ENCODE results near the gene CACNA2D3. TPM values are rescaled to one million over a fixed set of nuclear protein-coding genes. Genes with fewer than 3 reads are reported as not detected.

CACNA2D3 gene
- total and polyA plus RNA-seq, 7 experiments from 2014 or later = 0.27 to 4.1 TPM; not detected in 5

GRCh38 chr3:54720604-54721003 is 598.3 kb downstream of the CACNA2D3 start:
- POLR2A ChIA-PET = interaction anchor here (0.6 kb wide), 1 partner anchor 67 kb away, joined by 3 read pairs; no protein-coding TSS in a partner anchor
- ATAC-seq = no peak
- CTCF ChIA-PET = no interaction called here

DNA sequence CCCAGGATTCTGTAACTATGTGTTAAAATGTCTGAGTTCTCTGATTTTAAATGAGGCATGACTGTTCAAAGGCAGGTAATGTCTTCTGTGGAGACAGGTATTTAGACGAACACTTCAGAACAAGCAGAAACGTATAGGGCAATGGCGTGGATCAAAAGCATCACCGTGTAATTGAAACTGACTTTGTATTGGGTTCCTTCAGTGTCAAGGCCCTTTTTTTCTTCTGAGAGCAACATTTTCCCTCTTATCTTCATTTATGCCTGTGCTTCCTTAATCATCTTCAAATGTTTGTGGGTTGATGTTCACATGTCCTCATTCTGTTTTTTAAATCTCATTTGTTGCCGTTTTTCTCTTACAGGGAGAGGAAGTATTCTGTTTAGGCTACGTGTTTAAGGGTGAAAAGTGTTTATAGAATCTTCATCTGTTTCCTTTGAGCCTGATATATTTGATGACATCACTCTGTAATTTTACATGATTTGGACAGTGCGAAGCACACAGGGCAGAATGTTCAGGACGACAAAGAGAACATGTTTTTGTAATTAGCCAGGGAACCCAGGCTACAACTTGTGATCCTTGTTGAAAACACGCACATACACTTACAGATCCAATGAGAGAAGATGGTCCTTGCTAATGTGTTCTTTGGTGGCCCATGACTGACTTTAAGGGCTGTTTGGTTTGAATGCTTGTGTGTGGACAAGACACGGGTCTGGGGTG is 609.5 kb downstream of the CACNA2D3 start:
- no peak for ATAC-seq
- H3K36me3 ChIP-seq (ENCODE audit: control insufficient read depth in 2 of 3, insufficient read depth in 3 of 3, low read length in 3 of 3) = no peaks in the 10 kb centered on the region

More at GRCh38 chr3:54720604-54721003, 598.3 kb downstream of the CACNA2D3 start:
- H3K27me3 Mint-ChIP-seq = peaks cover 0 to 5% (median 0%) of the 10 kb centered on the region in 5 donors
- intact Hi-C loops (cut with micrococcal nuclease) = no loop called here
- no peak for DNase-seq
- peaks cover 0 to 19% (median 7%) of the 10 kb centered on the region in 11 donors for H3K9me3 Mint-ChIP-seq
- H3K27ac Mint-ChIP-seq = no peak overlapping the region
- Histone ChIP-seq H3K27me3 (ENCODE audit: control insufficient read depth in 2 of 2, insufficient read depth in 2 of 2, low read length in 2 of 2) (no peaks in the 10 kb centered on the region), H3K4me3 (ENCODE audit: low read length) (no peak overlapping the region), H3K27ac (ENCODE audit: low read depth, low read length) (no peak overlapping the region), H3K9me3 (ENCODE audit: control insufficient read depth in 2 of 3, low read length in 3 of 3) (no peaks in the 10 kb centered on the region), H3K4me1 (ENCODE audit: control insufficient read depth in 2 of 2, insufficient read depth in 2 of 2, low read length in 2 of 2) (no peaks in the 10 kb centered on the region), H3K36me3 (ENCODE audit: control insufficient read depth in 2 of 3, insufficient read depth in 3 of 3, low read length in 3 of 3) (no peaks in the 10 kb centered on the region)
- H3K4me3 Mint-ChIP-seq = no peak overlapping the region
- no peaks in the 10 kb centered on the region for H3K4me1 Mint-ChIP-seq
- H3K36me3 Mint-ChIP-seq = no peaks in the 10 kb centered on the region

DNA sequence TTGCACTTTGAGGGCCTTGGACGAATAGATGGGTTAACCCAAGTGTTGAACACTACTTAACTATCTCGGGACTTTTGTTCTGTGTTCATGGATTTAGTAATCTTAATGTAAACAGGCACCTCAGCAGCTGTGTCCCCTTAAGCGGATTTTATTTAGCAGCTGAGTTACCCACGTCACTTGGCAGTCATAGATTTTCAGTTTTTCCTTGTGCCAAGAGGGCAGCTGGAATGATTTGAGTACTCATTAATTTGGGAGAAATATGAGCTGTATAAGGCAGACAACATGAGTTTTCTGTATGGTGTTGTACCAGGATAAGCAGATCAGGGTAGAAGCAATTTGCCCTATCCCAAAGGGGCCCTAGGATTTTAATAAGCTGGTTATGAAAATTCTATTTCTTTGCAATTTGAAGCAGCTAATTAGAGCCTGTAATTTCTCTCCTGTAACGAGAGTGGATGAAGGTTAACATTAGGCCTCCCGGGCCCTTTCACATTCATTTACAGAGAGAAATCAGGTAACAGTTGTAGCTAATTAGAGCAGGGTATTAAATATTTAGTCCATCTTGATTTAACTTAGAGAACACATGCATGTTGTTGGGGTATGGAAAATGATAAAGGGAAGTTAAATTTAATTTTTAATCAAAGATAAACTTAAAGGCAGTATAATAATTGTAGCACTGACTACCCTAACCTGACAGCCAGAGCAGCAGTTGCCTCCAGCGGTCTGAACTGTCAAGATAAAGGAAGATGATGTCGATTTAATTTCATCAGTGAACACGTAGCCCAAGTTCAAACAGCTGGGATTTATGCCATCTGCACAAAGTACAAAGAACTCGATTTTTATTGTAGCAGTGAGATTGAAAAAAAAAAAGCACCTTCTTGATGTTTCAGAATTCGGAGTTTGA is 611.0 kb downstream of the CACNA2D3 start:
- intact Hi-C loops (cut with micrococcal nuclease) = no loop called here
- Mint-ChIP-seq H3K27me3 (no peaks in the 10 kb centered on the region), H3K36me3 (no peaks in the 10 kb centered on the region), H3K27ac (no peak overlapping the region), H3K4me3 (no peak overlapping the region), H3K4me1 (no peaks in the 10 kb centered on the region), H3K9me3 (peaks cover 0 to 23% (median 5%) of the 10 kb centered on the region in 11 donors)
- H3K9me3 ChIP-seq (ENCODE audit: control insufficient read depth in 2 of 3, low read length in 3 of 3) = no peaks in the 10 kb centered on the region
- no peak overlapping the region for H3K27ac ChIP-seq (ENCODE audit: low read depth, low read length)
- ATAC-seq (no peak), DNase-seq (no peak)
- H3K36me3 ChIP-seq (ENCODE audit: control insufficient read depth in 2 of 3, insufficient read depth in 3 of 3, low read length in 3 of 3) = no peaks in the 10 kb centered on the region
- POLR2A ChIA-PET = no interaction called here
- no peaks in the 10 kb centered on the region for H3K27me3 ChIP-seq (ENCODE audit: control insufficient read depth in 2 of 2, insufficient read depth in 2 of 2, low read length in 2 of 2)
- H3K4me3 ChIP-seq (ENCODE audit: low read length) = no peak overlapping the region
- CTCF ChIA-PET = interaction anchor here (0.5 kb wide), 1 partner anchor 44 kb away, joined by 7 read pairs; no protein-coding TSS in a partner anchor
- H3K4me1 ChIP-seq (ENCODE audit: control insufficient read depth in 2 of 2, insufficient read depth in 2 of 2, low read length in 2 of 2) = no peaks in the 10 kb centered on the region

More for the DNA sequence above, 609.5 kb downstream of the CACNA2D3 start:
- Histone ChIP-seq H3K9me3 (ENCODE audit: control insufficient read depth in 2 of 3, low read length in 3 of 3) (no peaks in the 10 kb centered on the region), H3K27ac (ENCODE audit: low read depth, low read length) (no peak overlapping the region), H3K4me3 (ENCODE audit: low read length) (no peak overlapping the region), H3K27me3 (ENCODE audit: control insufficient read depth in 2 of 2, insufficient read depth in 2 of 2, low read length in 2 of 2) (no peaks in the 10 kb centered on the region), H3K4me1 (ENCODE audit: control insufficient read depth in 2 of 2, insufficient read depth in 2 of 2, low read length in 2 of 2) (no peaks in the 10 kb centered on the region)
- no peak for DNase-seq
- Mint-ChIP-seq H3K4me1 (no peaks in the 10 kb centered on the region), H3K9me3 (peaks cover 0 to 29% (median 12%) of the 10 kb centered on the region in 11 donors), H3K4me3 (no peak overlapping the region), H3K27ac (no peak overlapping the region), H3K36me3 (no peaks in the 10 kb centered on the region), H3K27me3 (no peaks in the 10 kb centered on the region)
- POLR2A ChIA-PET = no interaction called here
- intact Hi-C loops (cut with micrococcal nuclease) = no loop called here
- CTCF ChIA-PET = no interaction called here

DNA sequence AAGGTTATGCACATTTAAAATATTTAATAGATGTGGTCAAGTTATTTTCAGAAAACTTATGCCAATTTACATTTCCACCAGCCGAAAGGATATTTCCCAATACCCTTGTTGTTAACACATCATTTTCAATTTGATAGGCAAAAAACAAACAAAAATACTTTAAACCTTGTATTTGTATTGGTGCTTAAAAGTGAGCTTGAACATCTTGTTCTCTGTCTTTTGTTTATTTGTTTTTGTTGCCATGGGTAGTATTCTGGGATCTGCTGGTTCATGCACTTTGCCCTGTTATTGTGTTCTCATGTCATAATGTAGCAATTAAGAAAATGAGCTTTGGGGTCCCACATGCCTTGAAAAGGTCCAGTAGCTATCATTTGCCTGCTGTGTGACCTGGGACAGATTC is 614.1 kb downstream of the CACNA2D3 start:
- Mint-ChIP-seq H3K27ac (no peak overlapping the region), H3K4me3 (no peak overlapping the region)
- CTCF ChIA-PET = no interaction called here

GRCh38 chr3:54743755-54744154 is 621.4 kb downstream of the CACNA2D3 start:
- ChIA-PET CTCF (no interaction called here), POLR2A (no interaction called here)
- no peak overlapping the region for H3K27ac Mint-ChIP-seq
- H3K27me3 ChIP-seq (ENCODE audit: control insufficient read depth in 2 of 2, insufficient read depth in 2 of 2, low read length in 2 of 2) = no peaks in the 10 kb centered on the region
- H3K4me3 ChIP-seq (ENCODE audit: low read length) = no peak overlapping the region
- H3K36me3 Mint-ChIP-seq = no peaks in the 10 kb centered on the region
- H3K4me1 ChIP-seq (ENCODE audit: control insufficient read depth in 2 of 2, insufficient read depth in 2 of 2, low read length in 2 of 2) = no peaks in the 10 kb centered on the region
- no peaks in the 10 kb centered on the region for H3K9me3 ChIP-seq (ENCODE audit: control insufficient read depth in 2 of 3, low read length in 3 of 3)
- peaks cover 0 to 11% (median 3%) of the 10 kb centered on the region in 11 donors for H3K9me3 Mint-ChIP-seq
- no peaks in the 10 kb centered on the region for H3K4me1 Mint-ChIP-seq
- DNase-seq (no peak), ATAC-seq (no peak)
- H3K27ac ChIP-seq (ENCODE audit: low read depth, low read length) = no peak overlapping the region
- intact Hi-C loops (cut with micrococcal nuclease) = no loop called here
- peaks cover 0 to 3% (median 0%) of the 10 kb centered on the region in 5 donors for H3K27me3 Mint-ChIP-seq
- no peaks in the 10 kb centered on the region for H3K36me3 ChIP-seq (ENCODE audit: control insufficient read depth in 2 of 3, insufficient read depth in 3 of 3, low read length in 3 of 3)
- H3K4me3 Mint-ChIP-seq = no peak overlapping the region

More for the DNA sequence above, 614.1 kb downstream of the CACNA2D3 start:
- POLR2A ChIA-PET = no interaction called here
- no peaks in the 10 kb centered on the region for H3K9me3 ChIP-seq (ENCODE audit: control insufficient read depth in 2 of 3, low read length in 3 of 3)
- intact Hi-C loops (cut with micrococcal nuclease) = no loop called here
- H3K27me3 ChIP-seq (ENCODE audit: control insufficient read depth in 2 of 2, insufficient read depth in 2 of 2, low read length in 2 of 2) = no peaks in the 10 kb centered on the region
- no peaks in the 10 kb centered on the region for H3K36me3 ChIP-seq (ENCODE audit: control insufficient read depth in 2 of 3, insufficient read depth in 3 of 3, low read length in 3 of 3)
- H3K27ac ChIP-seq (ENCODE audit: low read depth, low read length) = no peak overlapping the region
- DNase-seq (no peak), ATAC-seq (no peak)
- H3K4me3 ChIP-seq (ENCODE audit: low read length) = no peak overlapping the region
- no peaks in the 10 kb centered on the region for H3K36me3 Mint-ChIP-seq
- no peaks in the 10 kb centered on the region for H3K4me1 Mint-ChIP-seq
- H3K27me3 Mint-ChIP-seq = peaks cover 0 to 5% (median 0%) of the 10 kb centered on the region in 5 donors
- peaks cover 0 to 10% (median 3%) of the 10 kb centered on the region in 11 donors for H3K9me3 Mint-ChIP-seq
- H3K4me1 ChIP-seq (ENCODE audit: control insufficient read depth in 2 of 2, insufficient read depth in 2 of 2, low read length in 2 of 2) = no peaks in the 10 kb centered on the region

DNA sequence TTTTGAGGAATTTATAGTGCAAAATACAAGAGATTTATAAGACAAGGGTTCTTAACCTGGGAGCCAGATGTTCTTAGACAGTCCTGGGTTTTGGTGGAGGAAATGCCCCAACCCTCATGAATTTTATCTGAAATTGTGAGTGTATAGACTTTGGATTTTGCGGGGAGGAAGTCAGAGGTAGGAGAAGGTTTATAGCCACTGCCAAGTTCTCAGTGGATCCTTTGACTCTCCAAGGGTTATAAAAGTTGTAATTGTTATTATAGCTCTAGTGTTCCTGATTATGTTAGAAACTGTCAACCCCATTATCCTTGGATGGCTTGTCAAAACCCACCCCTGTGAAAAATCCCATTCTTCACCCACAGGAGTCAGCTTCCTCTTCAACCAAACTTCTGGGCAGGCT is 621.9 kb downstream of the CACNA2D3 start:
- Mint-ChIP-seq H3K27me3 (no peaks in the 10 kb centered on the region), H3K36me3 (no peaks in the 10 kb centered on the region), H3K27ac (no peak overlapping the region), H3K4me3 (no peak overlapping the region), H3K4me1 (no peaks in the 10 kb centered on the region), H3K9me3 (peaks cover 0 to 11% (median 2%) of the 10 kb centered on the region in 11 donors)
- intact Hi-C loops (cut with micrococcal nuclease) = no loop called here
- H3K4me3 ChIP-seq (ENCODE audit: low read length) = no peak overlapping the region
- no peak for DNase-seq
- no peaks in the 10 kb centered on the region for H3K27me3 ChIP-seq (ENCODE audit: control insufficient read depth in 2 of 2, insufficient read depth in 2 of 2, low read length in 2 of 2)
- no peak overlapping the region for H3K27ac ChIP-seq (ENCODE audit: low read depth, low read length)
- H3K4me1 ChIP-seq (ENCODE audit: control insufficient read depth in 2 of 2, insufficient read depth in 2 of 2, low read length in 2 of 2) = no peaks in the 10 kb centered on the region
- ChIA-PET CTCF (no interaction called here), POLR2A (no interaction called here)
- H3K36me3 ChIP-seq (ENCODE audit: control insufficient read depth in 2 of 3, insufficient read depth in 3 of 3, low read length in 3 of 3) = no peaks in the 10 kb centered on the region
- H3K9me3 ChIP-seq (ENCODE audit: control insufficient read depth in 2 of 3, low read length in 3 of 3) = no peaks in the 10 kb centered on the region
- ATAC-seq = no peak
